ENCODE data around the gene ATXN7L2. TPM values are rescaled to one million over a fixed set of nuclear protein-coding genes. Genes with fewer than 3 reads are reported as not detected.

ATXN7L2 gene
- polyA plus RNA-seq, 3 donors, result 1.1 to 3.6 (median 1.7) TPM

- peak; percentile 80 to 84 (median 80) for DNase-seq
- peaks cover 12 to 19% of the 10 kb centered on the region in 2 donors for H3K4me1 ChIP-seq (ENCODE audit: control insufficient read depth in 1 of 2, insufficient read depth in 2 of 2, low read length in 2 of 2)
- intact Hi-C loops (cut with micrococcal nuclease), result loop anchor here in 1 of 2 donors (2.0 kb wide), 1 partner anchor 39 kb away; no protein-coding TSS in a partner anchor
- H3K27me3 ChIP-seq (ENCODE audit: control insufficient read depth in 2 of 2, insufficient read depth in 2 of 2, low read length in 2 of 2), result no peaks in the 10 kb centered on the region
- peaks cover 23% of the 10 kb centered on the region for H3K4me1 Mint-ChIP-seq
- H3K27ac ChIP-seq (ENCODE audit: low read depth in 1 of 2, low read length in 2 of 2), result peak within 1 kb of the TSS in 1 of 2 donors; percentile 78
- peak within 1 kb of the TSS; percentile 77 for H3K4me2 ChIP-seq (replicated peaks; ENCODE audit: extremely low read depth, low read length, poor library complexity, severe bottlenecking)
- peaks cover 46% of the 10 kb centered on the region for H3K79me2 ChIP-seq (ENCODE audit: insufficient read depth, low read length)
- H2AFZ ChIP-seq (ENCODE audit: insufficient read depth, low read depth, low read length, poor library complexity, severe bottlenecking), result peak within 1 kb of the TSS; percentile 89
- peaks cover 31 to 40% of the 10 kb centered on the region in 2 donors for H3K36me3 ChIP-seq (replicated peaks in 1 of 2; ENCODE audit: control insufficient read depth in 1 of 2, insufficient read depth in 2 of 2, low read length in 2 of 2)
- 0% methylated on average over 41 of the region's 44 CpGs for WGBS (ENCODE audit: insufficient coverage)
- H3K4me3 ChIP-seq (replicated peaks in 1 of 3; ENCODE audit: low read depth in 2 of 3, low read length in 3 of 3), result peak within 1 kb of the TSS; percentile 89 to 100 (median 97)
- H3K4me3 Mint-ChIP-seq, result peak within 1 kb of the TSS; percentile 94 to 96
- peak; percentile 88 for TF ChIP-seq CTCF (IDR thresholded peaks at IDR 0.05)
- peak within 1 kb of the TSS; percentile 74 for H3K9ac ChIP-seq (ENCODE audit: insufficient read depth, low read length, poor library complexity, severe bottlenecking)
- peaks cover 30 to 39% of the 10 kb centered on the region in 2 donors for H3K36me3 Mint-ChIP-seq
- no peaks in the 10 kb centered on the region for H3K9me3 ChIP-seq (replicated peaks in 1 of 2; ENCODE audit: control insufficient read depth in 1 of 2, insufficient read depth in 1 of 2, low read length in 2 of 2)
- peaks cover 0 to 4% (median 0%) of the 10 kb centered on the region in 3 donors for H3K27me3 Mint-ChIP-seq (ENCODE audit: low read depth in 3 of 3)
- H3K27ac Mint-ChIP-seq, result peak within 1 kb of the TSS; percentile 79 to 93 (median 89)
- no peaks in the 10 kb centered on the region for H3K9me3 Mint-ChIP-seq
- peaks cover 44% of the 10 kb centered on the region for H4K20me1 ChIP-seq (ENCODE audit: insufficient read depth, low read length)
These were observed 10.3 kb downstream of the ATXN7L2 start, which contains the start of gene CYB561D1 for GRCh38 chr1:109493805-109494539. Gene CYB561D1, plus strand, starts transcription at chr1:109494094. Its CDS starts 46 bp downstream, at chr1:109494140.

GRCh38 chr1:109495738-109496137, 12.0 kb downstream of the ATXN7L2 start:
- Histone ChIP-seq H2AFZ (ENCODE audit: insufficient read depth, low read depth, low read length, poor library complexity, severe bottlenecking) (no peak overlapping the region), H3K4me1 (ENCODE audit: control insufficient read depth in 1 of 2, insufficient read depth in 2 of 2, low read length in 2 of 2) (peaks cover 12 to 19% of the 10 kb centered on the region in 2 donors), H3K4me3 (replicated peaks in 1 of 3; ENCODE audit: low read depth in 2 of 3, low read length in 3 of 3) (no peak overlapping the region), H3K4me2 (replicated peaks; ENCODE audit: extremely low read depth, low read length, poor library complexity, severe bottlenecking) (no peak overlapping the region), H3K79me2 (ENCODE audit: insufficient read depth, low read length) (peaks cover 48% of the 10 kb centered on the region), H3K9ac (ENCODE audit: insufficient read depth, low read length, poor library complexity, severe bottlenecking) (no peak overlapping the region), H3K27me3 (ENCODE audit: control insufficient read depth in 2 of 2, insufficient read depth in 2 of 2, low read length in 2 of 2) (no peaks in the 10 kb centered on the region), H3K9me3 (replicated peaks in 1 of 2; ENCODE audit: control insufficient read depth in 1 of 2, insufficient read depth in 1 of 2, low read length in 2 of 2) (no peaks in the 10 kb centered on the region), H3K36me3 (replicated peaks in 1 of 2; ENCODE audit: control insufficient read depth in 1 of 2, insufficient read depth in 2 of 2, low read length in 2 of 2) (peaks cover 41 to 58% of the 10 kb centered on the region in 2 donors), H4K20me1 (ENCODE audit: insufficient read depth, low read length) (peaks cover 60% of the 10 kb centered on the region), H3K27ac (ENCODE audit: low read depth in 1 of 2, low read length in 2 of 2) (no peak overlapping the region)
- Mint-ChIP-seq H3K4me1 (peaks cover 26% of the 10 kb centered on the region), H3K27me3 (ENCODE audit: low read depth in 3 of 3) (peaks cover 0 to 4% (median 0%) of the 10 kb centered on the region in 3 donors), H3K9me3 (no peaks in the 10 kb centered on the region), H3K36me3 (peaks cover 40 to 50% of the 10 kb centered on the region in 2 donors), H3K27ac (peak overlapping the region in 3 of 7 donors; percentile 24 to 83 (median 55)), H3K4me3 (no peak overlapping the region)
- intact Hi-C loops (cut with micrococcal nuclease), result loop anchor here in 1 of 2 donors (2.0 kb wide), 1 partner anchor 37 kb away; no protein-coding TSS in a partner anchor
- TF ChIP-seq CTCF (IDR thresholded peaks at IDR 0.05), result no peak
- DNase-seq, result no peak
- 97% methylated on average over 7 of the region's 7 CpGs for WGBS (ENCODE audit: insufficient coverage)

Measured in CD14-positive monocyte (primary cell).